ENCODE measurements around the gene TADA2A.
"Not testable (repeated sequence)": the region's sequence is repeated elsewhere in the genome, so short reads cannot be mapped to it uniquely, and the experiment has no call there.

Gene TADA2A

DNA sequence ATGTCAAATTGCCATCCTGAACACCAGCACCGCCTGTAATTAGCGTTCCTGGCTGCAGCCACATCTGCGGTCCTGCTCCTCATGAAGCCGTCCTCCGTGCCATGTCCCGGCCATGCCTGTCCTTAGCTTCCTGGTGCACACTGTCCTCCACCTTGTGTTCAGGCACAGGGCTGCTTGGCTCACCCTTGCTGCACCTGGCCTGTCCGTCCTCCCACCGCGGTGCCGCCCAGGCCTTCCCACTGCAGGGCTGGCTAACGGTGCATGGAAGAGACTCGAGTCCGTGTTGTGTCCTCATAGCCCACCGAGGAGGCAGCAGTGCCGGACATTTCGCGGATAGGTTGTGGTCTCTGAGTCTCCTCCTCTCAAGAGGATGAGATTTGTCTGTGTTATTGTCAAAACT, 103.4 kb downstream of the TADA2A start:
- DNase-seq (ENCODE audit: extremely low read depth, low read depth): no peak
- TF ChIP-seq, protein P1, sequence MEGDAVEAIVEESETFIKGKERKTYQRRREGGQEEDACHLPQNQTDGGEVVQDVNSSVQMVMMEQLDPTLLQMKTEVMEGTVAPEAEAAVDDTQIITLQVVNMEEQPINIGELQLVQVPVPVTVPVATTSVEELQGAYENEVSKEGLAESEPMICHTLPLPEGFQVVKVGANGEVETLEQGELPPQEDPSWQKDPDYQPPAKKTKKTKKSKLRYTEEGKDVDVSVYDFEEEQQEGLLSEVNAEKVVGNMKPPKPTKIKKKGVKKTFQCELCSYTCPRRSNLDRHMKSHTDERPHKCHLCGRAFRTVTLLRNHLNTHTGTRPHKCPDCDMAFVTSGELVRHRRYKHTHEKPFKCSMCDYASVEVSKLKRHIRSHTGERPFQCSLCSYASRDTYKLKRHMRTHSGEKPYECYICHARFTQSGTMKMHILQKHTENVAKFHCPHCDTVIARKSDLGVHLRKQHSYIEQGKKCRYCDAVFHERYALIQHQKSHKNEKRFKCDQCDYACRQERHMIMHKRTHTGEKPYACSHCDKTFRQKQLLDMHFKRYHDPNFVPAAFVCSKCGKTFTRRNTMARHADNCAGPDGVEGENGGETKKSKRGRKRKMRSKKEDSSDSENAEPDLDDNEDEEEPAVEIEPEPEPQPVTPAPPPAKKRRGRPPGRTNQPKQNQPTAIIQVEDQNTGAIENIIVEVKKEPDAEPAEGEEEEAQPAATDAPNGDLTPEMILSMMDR (IDR thresholded peaks at IDR 0.05; ENCODE audit: low read depth, low read length): no peak

GRCh38 chr17:37511642-37512041, 105.0 kb downstream of the TADA2A start:
- not testable (repeated sequence) for DNase-seq (ENCODE audit: extremely low read depth, low read depth)

- DNase-seq (ENCODE audit: extremely low read depth, low read depth): no peak
Measured at GRCh38 chr17:37512442-37513068, 105.9 kb downstream of the TADA2A start.

DNA sequence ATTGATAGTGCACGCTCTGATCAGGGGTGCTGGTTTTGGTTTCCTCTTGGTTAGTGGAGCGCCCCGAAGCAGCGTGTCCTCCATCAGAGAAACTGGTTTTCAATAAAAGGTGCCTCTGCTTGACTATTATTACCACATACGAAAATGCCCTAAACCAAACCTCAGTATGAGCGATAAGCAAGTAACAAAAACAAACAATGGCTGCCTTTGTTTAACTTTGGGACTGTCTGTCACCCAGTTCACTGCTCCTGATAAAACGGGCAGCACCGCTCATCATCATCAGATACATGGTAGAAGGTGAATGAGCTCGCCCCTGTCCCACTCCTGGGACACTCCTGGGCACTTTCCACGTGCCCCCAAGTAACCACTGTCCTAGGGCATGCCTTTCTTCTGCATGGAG, 107.0 kb downstream of the TADA2A start:
- TF ChIP-seq, protein P1 (IDR thresholded peaks at IDR 0.05; ENCODE audit: low read depth, low read length): no peak

More at GRCh38 chr17:37512442-37513068, 105.9 kb downstream of the TADA2A start:
- TF ChIP-seq, protein P1 (IDR thresholded peaks at IDR 0.05; ENCODE audit: low read depth, low read length): no peak

DNA sequence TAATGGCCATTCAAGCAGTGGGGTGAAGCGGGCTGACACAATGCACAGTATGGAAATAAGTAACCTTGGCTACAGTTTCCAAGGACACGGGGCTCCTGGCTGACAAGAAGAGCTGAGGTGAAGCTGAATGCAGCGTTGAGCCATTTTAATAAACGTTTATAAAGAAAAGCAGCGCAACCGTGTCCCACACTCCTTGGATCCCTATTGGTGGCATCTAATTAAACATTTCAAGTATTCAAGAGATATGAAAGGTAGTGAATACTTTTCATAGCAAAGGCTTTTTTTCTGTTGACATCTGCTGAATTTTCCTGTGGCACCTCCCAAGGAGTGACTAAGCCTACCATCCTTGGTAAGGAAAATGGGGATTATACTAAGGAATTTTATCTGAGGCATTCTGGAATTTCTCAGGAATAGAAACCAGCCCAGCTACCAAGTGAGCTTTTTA, 109.5 kb downstream of the TADA2A start:
- TF ChIP-seq, protein P1 (IDR thresholded peaks at IDR 0.05; ENCODE audit: low read depth, low read length): no peak
- DNase-seq (ENCODE audit: extremely low read depth, low read depth): no peak

More for the DNA sequence above, 107.0 kb downstream of the TADA2A start:
- no peak for DNase-seq (ENCODE audit: extremely low read depth, low read depth)

GRCh38 chr17:37517881-37518280, 111.2 kb downstream of the TADA2A start:
- no peak for DNase-seq (ENCODE audit: extremely low read depth, low read depth)
- TF ChIP-seq, protein P1 (IDR thresholded peaks at IDR 0.05; ENCODE audit: low read depth, low read length): no peak

DNA sequence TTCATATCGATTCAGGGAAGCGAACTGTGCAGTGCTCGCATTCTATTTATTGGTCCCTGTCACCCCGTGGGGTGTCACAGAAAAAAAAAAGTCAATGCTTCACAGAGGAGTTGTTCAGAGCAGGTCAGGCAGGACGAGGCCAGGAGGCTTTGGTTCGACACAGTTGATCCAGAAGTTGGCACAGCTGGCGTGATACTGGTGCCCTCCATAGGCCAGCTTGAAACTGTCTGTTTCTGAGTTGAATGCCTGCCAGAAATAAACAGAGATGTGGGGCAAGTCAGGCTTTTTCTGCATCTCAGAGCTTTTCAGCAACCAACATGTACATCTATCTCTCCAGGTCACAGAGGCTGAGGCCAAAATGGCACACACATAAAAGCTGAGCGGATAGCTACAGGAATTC, 112.1 kb downstream of the TADA2A start:
- TF ChIP-seq, protein P1 (IDR thresholded peaks at IDR 0.05; ENCODE audit: low read depth, low read length): no peak
- no peak for DNase-seq (ENCODE audit: extremely low read depth, low read depth)
